ENCODE measurements around the gene SLC39A3.

GRCh38 chr19:2716722-2717637 is 22.8 kb downstream of the SLC39A3 start:
- TF ChIP-seq POLR2A (IDR thresholded peaks at IDR 0.05) (no peak), CTCF (IDR thresholded peaks at IDR 0.05) (no peak)

Data from sigmoid colon (tissue), 3 donors.